Hepatocyte (in vitro differentiated cells): ENCODE data around the gene RBFOX2. TPM values are rescaled to one million over a fixed set of nuclear protein-coding genes. Genes with fewer than 3 reads are reported as not detected.

Source experiments
- DNase-seq: peaks from one replicate; pipeline ENCODE4 v3.0.0-alpha.2; 2016; ENCODE audit warnings: low spot score
- H2AFZ ChIP-seq: fragments of 200-600 bp; sonication (generic); 2 replicates; pipeline ENCODE4 v1.6.0; 2016; ENCODE audit warnings: antibody characterized with exemption, mild to moderate bottlenecking
- H3K27ac ChIP-seq: fragments of 200-600 bp; sonication (generic); 2 replicates; pipeline ENCODE4 v1.5.1; 2016; ENCODE audit warnings: mild to moderate bottlenecking
- H3K27me3 ChIP-seq: fragments of 200-600 bp; sonication (generic); 2 replicates; pipeline ENCODE4 v1.6.1; 2016
- H3K36me3 ChIP-seq: fragments of 200-600 bp; sonication (generic); replicated peaks from 2 replicates; pipeline ENCODE4 v1.5.1; 2016; ENCODE audit warnings: low read depth; ENCODE audit not compliant: insufficient read depth
- H3K4me1 ChIP-seq: fragments of 200-600 bp; sonication (generic); 2 replicates; pipeline ENCODE4 v1.5.1; 2016; ENCODE audit warnings: mild to moderate bottlenecking, moderate library complexity; ENCODE audit not compliant: insufficient read depth
- H3K4me2 ChIP-seq: fragments of 200-600 bp; sonication (generic); 2 replicates; pipeline ENCODE4 v1.6.0; 2016
- H3K4me3 ChIP-seq: fragments of 200-600 bp; sonication (generic); 2 replicates; pipeline ENCODE4 v1.5.1; 2016; ENCODE audit warnings: mild to moderate bottlenecking
- H3K79me2 ChIP-seq: fragments of 200-600 bp; sonication (generic); 2 replicates; pipeline ENCODE4 v1.6.0; 2017; ENCODE audit warnings: mild to moderate bottlenecking
- H3K9me2 ChIP-seq: fragments of 200-600 bp; sonication (generic); replicated peaks from 2 replicates; pipeline ENCODE4 v1.6.0; 2017; ENCODE audit warnings: mild to moderate bottlenecking; ENCODE audit not compliant: insufficient read depth
- H3K9me3 ChIP-seq: fragments of 200-600 bp; sonication (generic); 2 replicates; pipeline ENCODE4 v1.5.1; 2016; ENCODE audit warnings: low read depth, mild to moderate bottlenecking
- H4K20me1 ChIP-seq: fragments of 200-600 bp; sonication (generic); 2 replicates; pipeline ENCODE4 v1.6.0; 2016; ENCODE audit warnings: mild to moderate bottlenecking; ENCODE audit not compliant: insufficient read depth, poor library complexity, severe bottlenecking
- EZH2 ChIP-seq: fragments of 200-600 bp; sonication (generic); IDR thresholded peaks from 2 replicates; pipeline ENCODE4 v1.6.1; 2016; ENCODE audit warnings: antibody characterized with exemption, mild to moderate bottlenecking, borderline replicate concordance
- EZH2phosphoT487 ChIP-seq: fragments of 200-600 bp; sonication (generic); IDR thresholded peaks from one replicate; pipeline ENCODE4 v1.6.1; 2018; ENCODE audit warnings: antibody characterized with exemption, mild to moderate bottlenecking, low read depth, moderate library complexity; ENCODE audit not compliant: unreplicated experiment, severe bottlenecking
- whole genome bisulfite sequencing: methylation state at CpG from one replicate; pipeline ENCODE4 v1.1.6; 2016; ENCODE audit warnings: low lambda C conversion rate; ENCODE audit errors: missing lambda C conversion rate; 5-methylcytosine and 5-hydroxymethylcytosine counted together
- polyA plus RNA-seq: library from polyadenylated mRNA; unstranded; fragments of >200 nt; fragmentation: Nextera tagmentation; extraction: Ambion mirVana; gene quantifications from 2 replicates; pipeline ENCODE4 v1.2.1, GENCODE V29; 2016
- total RNA-seq: library from RNA; depleted of rRNA; stranded (reverse); fragments of >200 nt; gene quantifications from 2 replicates; pipeline ENCODE4 v1.2.3, GENCODE V29; 2014
- TF ChIP-seq, protein P1 (sequence below): fragments of 200-600 bp; sonication (generic); IDR thresholded peaks from 2 replicates; pipeline ENCODE4 v1.5.1; 2016; ENCODE audit warnings: antibody characterized with exemption, mild to moderate bottlenecking; ENCODE audit not compliant: poor library complexity

Gene RBFOX2
- total and polyA plus RNA-seq, 2 experiments from 2014 or later = 76.7 to 133 TPM

DNA sequence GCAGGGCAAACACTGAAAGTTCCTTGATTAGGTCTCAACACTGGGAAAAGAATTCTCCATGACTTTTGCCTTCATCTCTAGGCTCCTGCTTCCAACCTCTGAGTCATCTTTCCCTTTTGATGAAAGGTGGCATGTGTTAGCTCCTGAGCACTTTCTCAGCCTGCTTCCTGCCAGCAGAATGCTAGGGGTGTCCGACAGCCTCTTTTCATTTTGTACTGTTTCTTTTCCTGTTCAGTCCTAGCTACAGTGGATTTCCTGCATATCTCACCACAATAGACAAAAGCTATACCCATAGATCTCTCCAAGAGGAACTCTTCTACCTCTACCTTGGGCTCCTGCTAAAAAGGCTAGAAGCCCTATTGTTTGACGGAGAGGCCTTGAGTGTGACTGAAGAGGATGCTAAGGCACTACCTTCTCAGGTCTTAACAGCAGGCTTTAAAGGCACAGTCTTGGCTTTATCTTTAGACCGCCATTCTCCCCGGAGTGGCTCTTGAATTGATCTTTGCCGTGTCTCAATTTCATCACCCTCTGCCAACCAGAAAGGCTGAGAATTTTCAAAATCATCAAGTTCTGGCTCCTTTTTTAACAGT lies 145.5 kb downstream of the RBFOX2 start:
- Histone ChIP-seq H2AFZ (no peak overlapping the region), H3K4me3 (no peak overlapping the region), H3K27ac (peak overlapping the region; percentile 36), H3K4me1 (peaks cover 19% of the 10 kb centered on the region), H3K27me3 (no peaks in the 10 kb centered on the region), H3K79me2 (peaks cover 20% of the 10 kb centered on the region), H3K9me2 (no peaks in the 10 kb centered on the region), H3K36me3 (no peaks in the 10 kb centered on the region), H3K9me3 (no peaks in the 10 kb centered on the region), H3K4me2 (peak overlapping the region; percentile 14), H4K20me1 (peaks cover 44% of the 10 kb centered on the region)
- WGBS = 68% methylated on average over 5 of the region's 5 CpGs
- DNase-seq = no peak
- TF ChIP-seq EZH2 = no peak
- no peak for TF ChIP-seq EZH2phosphoT487
- TF ChIP-seq, protein P1, sequence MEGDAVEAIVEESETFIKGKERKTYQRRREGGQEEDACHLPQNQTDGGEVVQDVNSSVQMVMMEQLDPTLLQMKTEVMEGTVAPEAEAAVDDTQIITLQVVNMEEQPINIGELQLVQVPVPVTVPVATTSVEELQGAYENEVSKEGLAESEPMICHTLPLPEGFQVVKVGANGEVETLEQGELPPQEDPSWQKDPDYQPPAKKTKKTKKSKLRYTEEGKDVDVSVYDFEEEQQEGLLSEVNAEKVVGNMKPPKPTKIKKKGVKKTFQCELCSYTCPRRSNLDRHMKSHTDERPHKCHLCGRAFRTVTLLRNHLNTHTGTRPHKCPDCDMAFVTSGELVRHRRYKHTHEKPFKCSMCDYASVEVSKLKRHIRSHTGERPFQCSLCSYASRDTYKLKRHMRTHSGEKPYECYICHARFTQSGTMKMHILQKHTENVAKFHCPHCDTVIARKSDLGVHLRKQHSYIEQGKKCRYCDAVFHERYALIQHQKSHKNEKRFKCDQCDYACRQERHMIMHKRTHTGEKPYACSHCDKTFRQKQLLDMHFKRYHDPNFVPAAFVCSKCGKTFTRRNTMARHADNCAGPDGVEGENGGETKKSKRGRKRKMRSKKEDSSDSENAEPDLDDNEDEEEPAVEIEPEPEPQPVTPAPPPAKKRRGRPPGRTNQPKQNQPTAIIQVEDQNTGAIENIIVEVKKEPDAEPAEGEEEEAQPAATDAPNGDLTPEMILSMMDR = no peak

DNA sequence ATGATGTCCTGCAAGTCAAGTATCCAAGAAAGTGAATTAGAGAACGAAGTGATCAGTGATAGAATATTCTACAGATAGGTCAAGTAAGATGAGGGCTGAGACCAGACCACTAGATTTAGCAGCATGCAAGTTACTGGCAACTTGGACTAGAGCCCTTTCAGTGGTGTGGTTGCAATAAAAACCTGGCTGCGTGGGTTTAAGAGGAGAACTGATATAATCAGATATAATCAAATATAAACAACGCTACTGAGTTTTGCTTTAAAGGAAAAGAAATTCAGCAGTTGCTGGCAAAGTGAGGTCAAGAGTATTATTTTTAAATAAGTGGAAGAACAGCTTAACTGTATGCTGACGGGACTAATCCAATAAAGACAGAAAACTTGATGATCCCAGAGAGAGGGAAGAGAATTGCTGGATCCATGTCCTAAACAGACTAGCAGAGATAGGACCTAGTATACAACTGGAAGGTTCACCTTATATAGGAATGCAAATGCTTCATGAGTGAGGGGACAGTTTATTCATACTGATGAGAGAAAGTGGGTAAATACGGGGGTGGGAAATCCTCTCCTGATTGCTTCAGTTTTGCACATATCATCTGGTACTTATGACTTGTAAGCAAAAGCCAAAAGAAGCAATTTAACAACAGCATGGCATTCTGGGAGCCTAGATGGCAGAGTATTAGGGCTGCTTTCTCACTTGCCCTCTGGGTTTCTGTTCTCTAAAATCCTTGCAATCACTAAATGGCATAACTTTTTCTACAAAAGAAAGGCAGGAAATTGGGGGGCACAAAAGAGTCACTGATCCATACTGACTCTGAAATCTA lies 146.2 kb downstream of the RBFOX2 start:
- peaks cover 19% of the 10 kb centered on the region for H3K4me1 ChIP-seq
- peaks cover 51% of the 10 kb centered on the region for H4K20me1 ChIP-seq
- no peaks in the 10 kb centered on the region for H3K36me3 ChIP-seq
- TF ChIP-seq, protein P1 = no peak
- no peak for TF ChIP-seq EZH2
- TF ChIP-seq EZH2phosphoT487 = no peak
- H3K27me3 ChIP-seq = no peaks in the 10 kb centered on the region
- no peak overlapping the region for H3K4me3 ChIP-seq
- no peak overlapping the region for H2AFZ ChIP-seq
- H3K4me2 ChIP-seq = peak overlapping the region; percentile 9
- no peak for DNase-seq
- H3K9me3 ChIP-seq = no peaks in the 10 kb centered on the region
- 47% methylated on average over 5 of the region's 5 CpGs for WGBS
- peaks cover 13% of the 10 kb centered on the region for H3K79me2 ChIP-seq
- H3K9me2 ChIP-seq = no peaks in the 10 kb centered on the region
- peak overlapping the region; percentile 8 for H3K27ac ChIP-seq

DNA sequence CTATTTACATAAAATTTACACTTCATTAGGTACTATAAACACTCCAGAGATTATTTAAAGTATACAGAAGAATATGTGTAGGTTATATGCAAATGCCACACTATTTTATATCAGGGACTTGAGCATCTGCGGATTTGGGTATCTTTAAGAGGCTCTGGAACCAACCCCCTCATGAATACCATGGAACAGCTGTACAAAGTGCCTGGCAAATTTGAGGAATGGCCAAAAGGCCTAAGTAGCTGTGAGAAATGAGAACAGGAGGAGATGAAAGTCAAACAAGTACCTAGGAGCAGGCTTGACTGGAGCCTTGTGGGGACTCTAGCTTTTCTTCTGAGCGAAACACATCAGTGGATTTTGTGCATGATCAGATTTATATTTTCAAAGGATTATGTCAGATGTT lies 149.3 kb downstream of the RBFOX2 start:
- no peak overlapping the region for H3K4me2 ChIP-seq
- H4K20me1 ChIP-seq = peaks cover 58% of the 10 kb centered on the region
- DNase-seq = no peak
- H3K27me3 ChIP-seq = no peaks in the 10 kb centered on the region
- H3K9me2 ChIP-seq = no peaks in the 10 kb centered on the region
- TF ChIP-seq EZH2phosphoT487 = no peak
- TF ChIP-seq, protein P1 = no peak
- TF ChIP-seq EZH2 = no peak
- H3K9me3 ChIP-seq = no peaks in the 10 kb centered on the region
- H3K27ac ChIP-seq = no peak overlapping the region
- H3K4me1 ChIP-seq = peaks cover 12% of the 10 kb centered on the region
- H3K36me3 ChIP-seq = no peaks in the 10 kb centered on the region
- H3K4me3 ChIP-seq = no peak overlapping the region
- H3K79me2 ChIP-seq = peaks cover 17% of the 10 kb centered on the region
- 98% methylated on average over 2 of the region's 2 CpGs for WGBS
- H2AFZ ChIP-seq = no peak overlapping the region
